GM18861 (cell line): ENCODE data around the gene DYNC1I1.

Experiments used
- ATAC-seq: cut with Tn5 transposase; IDR thresholded peaks from one replicate; pipeline ENCODE4 v1.9.1; 2021; ENCODE audit not compliant: unreplicated experiment

Gene DYNC1I1

DNA sequence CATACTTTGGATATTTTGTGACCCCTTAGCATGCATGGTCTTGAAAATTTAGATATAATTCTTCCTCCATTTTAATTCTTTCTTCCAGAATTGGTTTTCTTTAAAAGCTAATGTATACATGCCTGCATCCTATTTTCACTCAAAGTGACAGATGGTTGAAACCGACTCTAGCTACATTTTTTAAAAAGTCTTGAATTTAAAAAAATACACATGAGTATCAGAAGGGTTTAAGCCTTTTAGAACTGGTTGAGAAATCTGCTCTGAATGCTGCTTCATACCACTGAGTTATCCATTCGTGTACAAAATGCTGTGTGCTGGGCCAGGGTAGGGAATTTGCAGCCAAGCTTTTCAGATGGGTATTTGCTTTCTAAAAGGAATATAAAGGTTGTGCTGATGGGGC is 16.5 kb downstream of the DYNC1I1 start:
- no peak for ATAC-seq

- no peak for ATAC-seq
Observed at GRCh38 chr7:95793658-95794057, 21.3 kb downstream of the DYNC1I1 start.

DNA sequence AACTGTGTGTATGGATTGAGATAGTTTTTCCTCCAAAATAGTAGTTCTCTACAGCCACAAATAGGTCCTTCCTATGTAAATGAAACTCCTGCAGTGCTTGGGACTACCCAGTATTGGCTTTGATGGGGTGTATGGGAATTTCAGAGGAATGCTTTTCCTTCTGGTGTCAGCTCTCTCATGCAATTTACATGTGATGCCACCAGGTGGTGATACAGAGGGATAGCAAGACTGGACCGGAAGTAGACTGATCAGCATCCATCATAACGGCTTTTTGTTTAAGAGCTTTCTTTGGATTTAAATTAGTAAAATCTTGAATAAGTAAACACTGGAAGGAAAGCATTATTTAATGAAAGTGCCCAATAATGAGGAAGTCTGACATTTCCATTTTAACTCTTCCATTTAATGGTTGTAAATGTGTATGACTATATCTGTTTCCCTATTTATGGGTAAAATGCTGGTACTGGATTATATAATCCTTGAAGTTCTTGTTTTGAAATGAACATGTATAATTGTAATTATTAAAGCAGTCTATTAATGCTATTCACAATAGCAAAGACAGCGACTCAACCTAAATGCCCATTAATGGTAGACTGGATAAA is 22.7 kb downstream of the DYNC1I1 start:
- ATAC-seq, result no peak

- ATAC-seq, result no peak
Observed at GRCh38 chr7:95796617-95797016, 24.3 kb downstream of the DYNC1I1 start.

GRCh38 chr7:95798401-95798930 is 26.1 kb downstream of the DYNC1I1 start:
- no peak for ATAC-seq

DNA sequence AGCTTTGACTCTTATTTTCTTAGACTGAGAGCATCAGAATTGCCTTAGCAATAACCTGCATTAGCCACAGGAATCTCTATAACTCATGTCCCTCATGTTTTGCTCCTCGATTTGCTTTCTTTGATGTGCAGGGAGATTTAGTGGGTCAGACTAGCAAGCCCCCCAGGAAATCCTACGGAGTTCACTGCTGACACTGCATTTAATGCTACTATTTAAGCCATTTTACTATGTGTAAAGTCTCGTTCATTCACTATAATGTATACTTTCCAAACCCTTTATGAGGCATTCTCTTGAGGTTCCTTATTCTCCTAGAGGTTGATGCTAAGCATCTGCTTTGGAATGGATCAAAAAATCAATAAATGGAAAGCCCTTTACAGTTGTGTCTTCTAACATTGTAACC is 28.4 kb downstream of the DYNC1I1 start:
- ATAC-seq, result no peak

- ATAC-seq, result no peak
Observed at GRCh38 chr7:95802270-95802669, 29.9 kb downstream of the DYNC1I1 start.

DNA sequence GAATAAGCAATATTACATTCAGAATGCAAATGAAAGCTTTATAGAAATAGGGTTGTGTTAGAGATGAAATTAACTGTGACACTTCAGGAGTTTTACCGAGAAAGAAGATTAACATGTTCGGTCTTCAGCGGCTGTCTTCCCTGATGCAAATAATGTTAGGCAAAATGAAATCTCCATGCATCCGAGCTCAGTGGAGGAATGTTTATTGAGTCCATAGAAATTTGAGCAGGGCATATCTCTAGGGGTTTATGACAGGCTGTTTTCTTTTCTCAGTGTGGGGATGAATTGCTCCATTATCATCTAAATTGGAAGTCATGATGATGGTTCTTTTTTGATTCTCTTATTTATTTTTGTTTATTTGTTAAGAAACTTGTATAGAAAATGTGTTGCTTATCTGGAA is 31.7 kb downstream of the DYNC1I1 start:
- no peak for ATAC-seq

DNA sequence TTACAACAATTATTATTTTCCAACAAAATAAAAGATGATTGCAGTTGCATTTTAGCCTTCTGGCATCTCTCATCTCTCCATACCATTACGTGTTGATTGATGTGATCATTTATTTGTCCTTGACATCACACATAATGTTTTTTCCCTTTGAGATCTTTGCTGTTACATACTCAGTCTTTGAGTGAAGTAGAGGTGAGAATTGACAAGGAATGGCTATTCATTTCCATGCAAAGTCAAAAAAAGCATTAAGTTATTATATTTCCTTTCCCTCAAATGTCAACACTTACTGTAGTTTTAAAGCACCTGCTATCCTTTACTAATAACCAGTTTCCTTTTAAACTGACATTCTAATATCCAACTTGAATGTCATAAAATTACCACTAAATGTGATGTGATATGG is 33.6 kb downstream of the DYNC1I1 start:
- no peak for ATAC-seq

DNA sequence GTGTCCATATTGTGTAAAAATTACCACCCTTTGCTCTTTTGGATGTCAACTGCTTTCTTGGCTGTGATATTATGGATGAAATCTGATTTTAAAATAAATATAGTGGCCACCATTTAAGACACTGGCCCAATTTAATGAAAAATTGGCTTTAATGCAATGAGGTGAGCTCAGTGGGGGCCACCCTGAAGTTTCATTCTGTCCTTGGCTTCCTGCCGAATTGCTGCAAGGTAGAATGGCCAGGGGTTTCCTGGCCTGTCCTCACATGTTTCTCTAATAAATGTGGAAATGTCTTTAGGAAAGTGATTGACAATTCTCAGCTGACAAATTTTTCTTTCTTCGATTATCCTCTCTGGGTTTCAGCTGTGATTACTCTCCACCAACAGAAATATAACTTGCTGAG is 36.0 kb downstream of the DYNC1I1 start:
- ATAC-seq, result no peak

DNA sequence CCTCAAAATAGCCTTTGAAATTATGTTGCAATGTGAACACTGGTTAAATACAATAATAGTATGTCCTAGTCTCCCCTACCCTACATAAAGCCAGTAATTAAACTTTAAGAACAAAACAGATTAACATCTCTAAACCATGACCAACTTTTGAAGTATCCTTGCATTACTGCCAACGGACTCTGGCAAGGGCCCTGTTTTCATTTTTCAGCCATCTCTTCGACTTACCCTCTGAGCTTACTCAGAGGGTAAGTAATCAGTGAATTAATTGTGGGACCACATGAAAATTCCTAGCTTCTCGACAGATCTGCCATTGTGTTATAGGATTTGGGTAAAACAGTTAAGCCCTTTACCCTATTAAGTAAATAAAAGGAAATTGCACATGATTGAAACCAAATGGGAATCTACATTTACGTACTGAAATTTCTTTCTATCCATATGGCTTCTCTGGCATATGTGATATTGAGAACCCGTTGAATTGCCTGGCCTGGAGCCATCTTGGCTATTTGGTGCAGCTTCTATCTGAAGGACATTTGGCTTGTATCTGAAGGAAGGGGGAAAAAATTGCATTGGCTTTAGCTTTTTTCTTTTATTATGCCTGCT is 39.6 kb downstream of the DYNC1I1 start:
- ATAC-seq, result no peak

DNA sequence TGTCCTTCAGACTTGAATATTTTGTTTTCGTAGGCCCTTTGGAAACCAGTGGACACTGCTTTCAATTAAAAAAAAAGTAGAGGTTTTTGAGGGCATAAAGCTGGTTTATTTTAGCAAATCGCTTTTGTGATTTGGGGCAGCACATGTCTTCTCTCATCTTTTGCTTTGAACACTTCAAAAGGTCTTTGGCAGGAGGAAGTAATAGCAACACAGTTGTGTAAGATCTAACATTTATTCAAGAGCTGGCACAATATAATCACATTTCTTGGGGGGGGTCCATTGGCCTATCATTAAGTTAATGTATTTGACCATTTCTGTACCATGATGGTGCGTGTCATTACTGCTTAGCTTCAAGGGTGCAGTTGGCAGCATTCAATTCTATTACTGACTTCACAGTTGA is 42.4 kb downstream of the DYNC1I1 start:
- ATAC-seq, result no peak

DNA sequence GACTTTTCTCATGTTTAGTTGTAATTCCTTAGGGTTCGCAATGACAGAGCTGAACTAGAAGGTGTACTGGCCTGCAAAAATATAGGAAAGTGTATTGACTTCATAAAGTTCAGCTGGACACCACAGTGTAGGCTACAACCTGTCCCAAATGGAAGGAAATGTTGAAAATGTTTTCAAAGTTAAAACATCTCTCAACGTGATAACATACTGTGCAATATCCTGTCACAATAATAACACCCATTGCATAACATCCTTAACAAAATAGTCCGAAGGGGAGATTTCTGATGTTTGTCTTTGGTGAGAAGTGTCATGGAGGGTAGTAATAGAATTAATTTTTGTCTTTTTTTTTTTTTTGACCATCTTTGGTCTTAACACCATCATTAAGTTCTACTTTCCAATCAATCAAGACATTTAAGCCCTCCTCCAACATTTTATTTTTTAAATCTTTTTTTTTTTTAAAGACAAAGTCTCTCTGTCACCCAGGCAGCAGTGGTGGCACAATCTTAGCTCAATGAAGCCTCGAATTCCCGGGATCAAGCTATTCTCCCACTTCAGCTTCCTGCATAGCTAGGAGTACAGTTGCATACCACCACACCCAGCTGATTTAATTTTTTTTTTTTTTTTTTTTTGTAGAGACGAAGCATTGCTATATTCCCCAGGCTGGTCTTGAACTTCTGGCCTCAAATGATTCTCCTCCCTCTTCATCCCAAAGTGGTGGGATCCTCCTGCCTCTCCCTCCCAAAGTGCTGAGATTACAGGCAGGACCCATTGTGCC is 45.7 kb downstream of the DYNC1I1 start:
- ATAC-seq, result no peak

GRCh38 chr7:95820778-95821177 is 48.4 kb downstream of the DYNC1I1 start:
- ATAC-seq, result no peak

GRCh38 chr7:95822717-95823116 is 50.4 kb downstream of the DYNC1I1 start:
- no peak for ATAC-seq

- no peak for ATAC-seq
Observed at GRCh38 chr7:95824616-95825015, 52.3 kb downstream of the DYNC1I1 start.

DNA sequence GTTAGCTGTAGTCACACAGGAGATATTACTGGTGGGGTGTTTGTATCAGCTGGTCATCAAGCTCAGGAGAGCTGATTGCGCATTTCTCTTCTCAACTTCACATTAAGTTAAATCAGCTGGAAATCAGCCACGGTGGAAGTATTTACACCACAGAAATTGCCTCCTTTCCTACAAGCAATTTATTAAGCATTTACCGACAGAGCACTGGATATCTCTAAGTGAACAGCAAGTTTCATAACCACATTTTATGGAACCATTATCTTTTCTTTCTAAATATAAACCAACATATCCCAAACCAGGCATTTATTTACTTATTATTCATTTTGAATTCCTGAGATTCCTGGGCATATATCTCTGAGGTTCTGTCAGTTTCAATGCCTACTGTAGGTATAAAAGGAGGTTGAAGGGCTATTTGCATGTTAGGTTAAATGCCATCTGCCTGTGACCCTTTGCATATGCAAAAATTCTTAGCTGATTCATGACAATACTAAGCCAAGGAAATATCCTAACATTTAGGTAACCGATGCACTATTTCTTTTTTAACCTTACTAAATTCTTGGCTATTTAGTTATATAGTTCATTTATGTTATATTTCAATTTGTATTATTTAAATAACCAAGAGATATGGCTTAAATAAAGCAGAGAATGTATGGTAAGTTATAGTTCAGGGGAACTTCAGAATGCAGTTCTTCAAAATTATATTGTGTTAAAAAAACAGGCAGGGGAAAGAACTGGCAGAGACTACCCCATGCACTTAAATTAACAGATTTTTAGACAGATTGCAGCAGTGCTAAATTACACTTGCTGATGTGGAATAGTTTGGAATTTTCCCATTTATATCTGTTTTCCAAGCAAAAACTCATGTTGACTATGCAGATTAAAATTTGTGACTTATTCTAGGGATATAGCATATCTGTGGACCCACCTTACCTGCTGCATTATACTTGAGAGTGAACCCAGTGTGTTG is 56.8 kb downstream of the DYNC1I1 start:
- no peak for ATAC-seq

DNA sequence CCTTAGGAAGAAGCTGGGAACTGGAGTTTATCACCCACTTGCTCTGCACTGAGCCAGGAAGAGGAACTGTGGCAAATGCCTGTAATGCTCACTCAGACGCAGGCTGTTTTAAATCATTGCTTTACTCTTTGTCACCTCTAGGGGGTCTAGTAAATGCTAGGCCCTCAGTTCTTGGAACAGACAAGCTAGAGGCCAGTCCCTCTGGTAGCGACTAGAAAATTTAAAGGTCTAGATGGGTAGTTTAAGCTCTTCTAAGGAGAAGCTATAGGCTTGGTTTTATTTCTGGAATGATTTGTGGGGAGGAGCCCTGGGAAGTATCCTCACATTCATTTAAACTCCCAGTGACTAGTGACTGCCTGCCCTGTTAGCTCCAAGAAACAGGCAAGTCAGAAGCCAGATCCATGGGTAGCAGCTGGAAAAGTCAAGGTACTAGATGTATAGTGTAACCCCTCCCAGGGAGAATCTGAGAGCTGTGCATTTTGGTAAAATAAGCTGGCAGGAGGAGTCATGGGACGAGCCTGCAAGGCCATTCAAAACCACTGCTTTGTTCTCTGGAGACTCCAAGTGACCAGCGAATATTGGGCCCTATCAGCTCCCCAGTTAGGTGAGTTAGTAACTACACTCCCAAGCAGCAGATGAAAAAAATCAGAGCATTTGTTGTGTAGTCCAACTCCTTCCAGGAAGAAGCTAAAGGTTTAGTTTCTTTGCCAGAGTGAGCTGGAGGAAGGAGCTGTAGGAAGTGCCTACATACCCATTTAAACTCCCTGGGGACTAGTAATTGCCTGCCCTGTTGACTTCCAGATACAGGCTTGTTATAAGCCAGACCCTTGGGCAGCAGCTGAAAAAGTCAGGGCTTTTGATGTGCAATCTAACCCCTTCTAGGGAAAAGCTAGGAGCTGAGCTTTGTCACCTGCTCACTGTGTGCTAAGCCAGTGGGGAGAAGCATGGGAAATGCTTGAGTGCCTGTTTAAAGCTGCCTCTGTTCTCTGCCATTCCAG is 68.9 kb downstream of the DYNC1I1 start:
- peak; percentile 97 for ATAC-seq

GRCh38 chr7:95843286-95843685 is 70.9 kb downstream of the DYNC1I1 start:
- ATAC-seq, result no peak

GRCh38 chr7:95845007-95845406 is 72.7 kb downstream of the DYNC1I1 start:
- no peak for ATAC-seq
